ENCODE results near the gene AGK. TPM values are rescaled to one million over a fixed set of nuclear protein-coding genes. Genes with fewer than 3 reads are reported as not detected.
A peak's percentile ranks its signal among the peaks of the same experiment; 100 is the strongest.

Gene AGK, protein sequence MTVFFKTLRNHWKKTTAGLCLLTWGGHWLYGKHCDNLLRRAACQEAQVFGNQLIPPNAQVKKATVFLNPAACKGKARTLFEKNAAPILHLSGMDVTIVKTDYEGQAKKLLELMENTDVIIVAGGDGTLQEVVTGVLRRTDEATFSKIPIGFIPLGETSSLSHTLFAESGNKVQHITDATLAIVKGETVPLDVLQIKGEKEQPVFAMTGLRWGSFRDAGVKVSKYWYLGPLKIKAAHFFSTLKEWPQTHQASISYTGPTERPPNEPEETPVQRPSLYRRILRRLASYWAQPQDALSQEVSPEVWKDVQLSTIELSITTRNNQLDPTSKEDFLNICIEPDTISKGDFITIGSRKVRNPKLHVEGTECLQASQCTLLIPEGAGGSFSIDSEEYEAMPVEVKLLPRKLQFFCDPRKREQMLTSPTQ
- 19.8 TPM for total RNA-seq
- long read RNA-seq, transcript AGK-201 (16 exons, 3,849 nt): major isoform, 6 of 28 reads
- long read RNA-seq, partial matches to known transcripts: 8 of 28 reads
- long read RNA-seq, other reads (novel, unspliced or antisense): 12 of 28 reads

DNA sequence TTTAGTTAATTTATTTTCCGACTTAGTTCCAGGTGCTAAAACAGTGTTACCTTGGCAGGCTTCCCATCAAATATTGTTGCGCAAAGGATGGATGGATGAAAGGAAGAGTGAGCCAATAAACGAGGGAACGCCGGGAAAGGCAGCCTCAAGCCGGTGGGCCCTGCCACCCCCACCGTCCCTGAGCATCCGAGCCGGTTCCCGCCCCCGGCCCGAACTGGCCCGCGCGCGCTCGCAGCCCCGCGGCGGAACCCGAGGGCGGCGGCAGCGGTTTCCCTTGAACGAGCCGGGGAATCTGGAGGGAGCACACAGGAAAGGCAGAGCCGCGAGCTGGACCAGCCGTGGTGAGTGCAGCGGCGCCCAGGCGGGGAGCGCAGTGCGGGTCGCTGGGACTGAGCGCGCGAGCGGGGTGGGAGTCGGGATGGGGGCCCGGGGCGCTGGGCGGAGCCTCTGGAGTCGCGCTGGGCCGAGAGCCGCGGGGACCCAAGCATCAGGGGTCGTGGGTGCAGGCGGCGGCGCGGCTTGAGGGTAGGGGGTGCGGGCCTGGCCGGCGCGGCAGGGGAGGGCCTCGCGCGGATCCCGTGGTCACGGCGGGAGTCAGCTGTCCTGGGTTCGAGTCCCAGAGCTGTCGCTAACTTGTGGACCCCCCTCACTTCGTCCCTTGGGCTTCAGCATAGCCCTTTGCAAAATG lies at the start of gene AGK:
Gene AGK, plus strand, starts transcription at position 317 of the 688 bp plus-strand sequence. CDS start 4,057 bp downstream, outside the sequence.
- H3K27me3 ChIP-seq (ENCODE audit: low read depth): no peaks in the 10 kb centered on the region
- ATAC-seq (peak; percentile 97 to 98), DNase-seq (peak; percentile 78)
- intact Hi-C loops (cut with DNase I): no loop called here
- TF ChIP-seq, protein P1, sequence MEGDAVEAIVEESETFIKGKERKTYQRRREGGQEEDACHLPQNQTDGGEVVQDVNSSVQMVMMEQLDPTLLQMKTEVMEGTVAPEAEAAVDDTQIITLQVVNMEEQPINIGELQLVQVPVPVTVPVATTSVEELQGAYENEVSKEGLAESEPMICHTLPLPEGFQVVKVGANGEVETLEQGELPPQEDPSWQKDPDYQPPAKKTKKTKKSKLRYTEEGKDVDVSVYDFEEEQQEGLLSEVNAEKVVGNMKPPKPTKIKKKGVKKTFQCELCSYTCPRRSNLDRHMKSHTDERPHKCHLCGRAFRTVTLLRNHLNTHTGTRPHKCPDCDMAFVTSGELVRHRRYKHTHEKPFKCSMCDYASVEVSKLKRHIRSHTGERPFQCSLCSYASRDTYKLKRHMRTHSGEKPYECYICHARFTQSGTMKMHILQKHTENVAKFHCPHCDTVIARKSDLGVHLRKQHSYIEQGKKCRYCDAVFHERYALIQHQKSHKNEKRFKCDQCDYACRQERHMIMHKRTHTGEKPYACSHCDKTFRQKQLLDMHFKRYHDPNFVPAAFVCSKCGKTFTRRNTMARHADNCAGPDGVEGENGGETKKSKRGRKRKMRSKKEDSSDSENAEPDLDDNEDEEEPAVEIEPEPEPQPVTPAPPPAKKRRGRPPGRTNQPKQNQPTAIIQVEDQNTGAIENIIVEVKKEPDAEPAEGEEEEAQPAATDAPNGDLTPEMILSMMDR (IDR thresholded peaks at IDR 0.05): no peak
- peaks cover 10% of the 10 kb centered on the region for H3K36me3 ChIP-seq
- peaks cover 15% of the 10 kb centered on the region for H3K4me1 ChIP-seq
- H3K4me3 ChIP-seq: peak within 1 kb of the TSS; percentile 97
- peak within 1 kb of the TSS; percentile 70 for H3K27ac ChIP-seq
- no peaks in the 10 kb centered on the region for H3K9me3 ChIP-seq

DNA sequence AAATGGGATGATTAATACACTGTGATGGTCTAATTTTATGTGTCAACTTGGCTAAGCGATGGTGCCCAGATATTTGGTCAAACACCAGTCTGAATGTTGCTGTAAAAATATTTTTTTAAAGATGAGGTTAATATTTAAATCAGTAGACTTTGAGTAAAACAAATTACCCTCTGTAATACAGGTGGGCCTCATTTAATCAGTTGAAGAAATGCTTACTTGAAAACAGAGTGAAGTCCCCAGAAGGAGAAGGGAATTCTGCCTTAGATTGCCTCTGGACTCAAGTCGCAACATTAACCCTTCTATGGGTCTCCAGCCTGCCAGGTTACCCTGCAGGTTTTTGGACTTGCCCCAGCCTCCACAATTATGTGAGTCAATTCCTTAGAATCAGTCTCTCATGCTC lies 49.8 kb upstream of the AGK start:
- TF ChIP-seq, protein P1 (IDR thresholded peaks at IDR 0.05): no peak
- intact Hi-C loops (cut with DNase I): no loop called here
- H3K4me3 ChIP-seq: no peak overlapping the region
- no peaks in the 10 kb centered on the region for H3K36me3 ChIP-seq
- DNase-seq (no peak), ATAC-seq (no peak)
- H3K4me1 ChIP-seq: no peaks in the 10 kb centered on the region
- H3K9me3 ChIP-seq: no peaks in the 10 kb centered on the region
- no peaks in the 10 kb centered on the region for H3K27me3 ChIP-seq (ENCODE audit: low read depth)
- H3K27ac ChIP-seq: no peak overlapping the region

DNA sequence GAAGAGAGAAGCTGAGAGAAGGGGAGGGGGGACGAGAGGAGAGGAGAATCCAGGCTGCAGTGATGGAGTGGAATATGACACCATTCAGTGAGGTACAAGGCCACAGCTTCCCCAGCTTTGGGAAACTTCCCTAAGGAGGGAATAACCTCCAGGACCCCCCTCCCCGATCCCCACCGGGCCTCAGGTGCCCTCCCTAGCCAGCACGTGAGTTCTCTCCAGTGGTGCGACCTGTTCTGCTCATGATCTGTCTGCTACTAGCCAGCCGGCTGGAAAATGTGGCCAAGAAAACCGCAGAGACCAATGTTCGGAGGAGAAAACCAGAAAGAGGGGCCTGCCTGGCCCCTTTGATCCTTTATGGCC lies 39.9 kb upstream of the AGK start:
- TF ChIP-seq, protein P1 (IDR thresholded peaks at IDR 0.05): no peak
- no peak for DNase-seq
- Histone ChIP-seq H3K27ac (no peak overlapping the region), H3K9me3 (no peaks in the 10 kb centered on the region), H3K36me3 (no peaks in the 10 kb centered on the region), H3K27me3 (ENCODE audit: low read depth) (peaks cover 23% of the 10 kb centered on the region), H3K4me1 (peaks cover 10% of the 10 kb centered on the region), H3K4me3 (peak overlapping the region; percentile 36)
- peak in 1 of 2 donors; percentile 15 for ATAC-seq
- intact Hi-C loops (cut with DNase I): no loop called here

DNA sequence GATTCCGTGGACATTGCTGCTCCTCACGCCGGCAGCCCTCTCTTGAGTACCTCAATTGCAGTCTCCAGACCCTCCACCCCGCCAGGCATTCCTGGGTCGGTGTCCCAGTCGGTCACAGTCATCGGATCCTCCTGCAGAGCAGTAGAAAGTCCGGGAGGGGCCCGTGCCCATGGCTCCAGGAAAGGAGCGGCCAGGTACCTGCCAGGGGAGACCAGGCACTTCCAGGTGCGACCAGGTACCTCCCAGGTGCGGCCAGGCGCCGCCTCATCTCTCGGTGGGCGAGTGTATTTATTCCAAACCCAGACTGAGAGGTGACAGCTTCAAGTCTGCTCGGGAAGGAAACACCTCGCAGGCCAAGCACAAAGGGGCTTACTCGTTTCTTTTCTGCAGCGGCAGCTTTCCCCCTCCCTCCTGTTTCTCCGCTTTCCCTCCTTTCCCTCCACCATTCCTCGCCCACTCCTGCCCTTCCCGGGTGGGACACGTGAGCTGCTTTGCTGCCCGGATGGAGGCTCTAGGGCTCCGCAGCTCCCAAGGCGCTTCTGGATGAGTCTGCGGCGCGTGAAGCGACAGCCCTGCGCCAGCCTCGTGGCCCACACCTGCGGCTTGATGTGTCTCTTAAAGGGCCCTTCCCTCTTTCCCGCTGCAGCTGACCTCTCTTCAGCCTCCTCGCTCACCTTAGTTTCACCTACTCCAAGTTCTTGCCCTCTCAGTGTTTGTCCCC lies 39.4 kb upstream of the AGK start:
- intact Hi-C loops (cut with DNase I): no loop called here
- no peaks in the 10 kb centered on the region for H3K9me3 ChIP-seq
- no peaks in the 10 kb centered on the region for H3K36me3 ChIP-seq
- no peak overlapping the region for H3K27ac ChIP-seq
- H3K27me3 ChIP-seq (ENCODE audit: low read depth): peaks cover 23% of the 10 kb centered on the region
- peak; percentile 46 for DNase-seq
- peak; percentile 58 to 64 for ATAC-seq
- peaks cover 10% of the 10 kb centered on the region for H3K4me1 ChIP-seq
- TF ChIP-seq, protein P1 (IDR thresholded peaks at IDR 0.05): no peak
- peak overlapping the region; percentile 36 for H3K4me3 ChIP-seq

DNA sequence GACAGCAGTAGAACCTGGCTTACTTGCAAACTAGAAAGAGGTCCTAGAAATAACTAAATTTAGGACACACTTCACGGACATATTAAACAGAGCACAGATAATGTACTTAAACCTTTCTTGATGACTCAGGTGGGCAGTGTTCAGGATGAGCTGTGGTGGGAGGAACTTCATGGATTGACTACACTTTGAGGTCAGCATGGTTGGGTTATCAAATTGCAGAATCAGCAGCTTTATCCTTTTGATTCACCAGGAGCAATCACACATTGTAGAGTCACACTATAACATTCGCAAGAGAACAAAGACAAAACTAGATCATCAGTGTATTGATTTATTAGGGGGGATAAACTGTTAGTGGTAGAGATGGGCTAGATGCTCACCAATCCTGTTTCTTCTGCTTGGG lies 38.6 kb upstream of the AGK start:
- intact Hi-C loops (cut with DNase I): no loop called here
- H3K9me3 ChIP-seq: no peaks in the 10 kb centered on the region
- TF ChIP-seq, protein P1 (IDR thresholded peaks at IDR 0.05): no peak
- peaks cover 10% of the 10 kb centered on the region for H3K4me1 ChIP-seq
- H3K4me3 ChIP-seq: no peak overlapping the region
- DNase-seq (no peak), ATAC-seq (no peak)
- no peak overlapping the region for H3K27ac ChIP-seq
- no peaks in the 10 kb centered on the region for H3K36me3 ChIP-seq
- H3K27me3 ChIP-seq (ENCODE audit: low read depth): peaks cover 23% of the 10 kb centered on the region
